Measurements from ENCODE around the gene KRTAP4-7. TPM values are rescaled to one million over a fixed set of nuclear protein-coding genes. Genes with fewer than 3 reads are reported as not detected.
"Not testable (repeated sequence)": the region's sequence is repeated elsewhere in the genome, so short reads cannot be mapped to it uniquely, and the experiment has no call there.

KRTAP4-7 gene
- total and polyA plus RNA-seq, 2 of the 4 experiments (the other 2 are of a cell fraction) = not detected

DNA sequence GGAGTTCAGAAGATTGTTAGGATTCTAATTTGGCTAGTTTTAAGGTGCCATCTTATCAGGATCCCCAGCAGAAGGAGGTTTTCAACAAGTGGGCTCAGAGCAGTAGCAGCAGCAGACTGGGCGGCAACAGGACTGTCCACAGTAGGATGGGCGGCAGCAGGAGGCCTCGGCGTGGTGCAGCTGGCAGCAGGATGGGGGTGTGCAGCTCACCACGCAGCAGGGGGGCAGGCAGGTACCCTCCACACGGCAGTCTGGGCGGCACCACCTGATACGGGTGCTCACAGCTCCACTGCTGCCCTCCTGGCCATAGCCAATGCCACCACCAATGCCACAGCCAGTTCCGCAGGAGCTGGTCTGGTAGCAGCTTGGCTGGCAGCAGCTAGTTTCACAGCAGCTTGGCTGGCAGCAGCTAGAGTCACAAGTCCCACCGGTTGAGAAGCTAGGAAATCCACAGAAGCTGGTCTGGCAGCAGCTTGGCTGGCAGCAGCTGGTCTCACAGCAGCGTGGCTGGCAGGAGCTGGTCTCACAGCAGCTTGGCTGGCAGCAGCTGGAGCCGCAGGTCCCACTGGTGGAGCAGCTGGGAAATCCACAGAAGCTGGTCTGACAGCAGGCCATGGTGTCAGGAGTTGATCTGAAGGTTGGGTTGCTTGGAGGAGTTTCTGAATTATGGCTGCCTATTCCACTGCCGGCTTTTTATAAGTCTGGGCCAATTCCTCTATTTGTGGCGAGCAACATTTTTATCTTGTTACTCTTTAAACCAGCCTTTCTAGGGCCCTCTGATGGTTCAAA is 43.0 kb upstream of the KRTAP4-7 start, which contains the start of gene KRTAP1-1:
TSS of gene KRTAP1-1 (minus strand) at position 668 of the 789 bp plus-strand sequence. CDS start at position 615, 53 bp downstream.
- in situ Hi-C loops (cut with MboI; ENCODE audit: low sequenced_read_pairs); H3K9ac ChIP-seq (ENCODE audit: low read depth, low read length); ATAC-seq (ENCODE audit: low read depth); H3K9me3 ChIP-seq (ENCODE audit: control insufficient read depth, insufficient read depth, low read length); H3K4me2 ChIP-seq (ENCODE audit: low read depth, low read length); BruUV-seq (replicated peaks); intact Hi-C loops (cut with micrococcal nuclease); H3K4me1 ChIP-seq (ENCODE audit: control insufficient read depth, insufficient read depth, low read length); H3K14ac ChIP-seq (replicated peaks; ENCODE audit: low read depth, low read length); H3K27me3 ChIP-seq (ENCODE audit: control insufficient read depth, insufficient read depth, low read length); H3K27ac ChIP-seq (ENCODE audit: insufficient read depth, low read length); CTCF ChIA-PET; H2AK9ac ChIP-seq (replicated peaks; ENCODE audit: low read depth, low read length, poor library complexity); dilution Hi-C loops (cut with HindIII; ENCODE audit: low sequenced_read_pairs, unreplicated experiment); POLR2A ChIA-PET (ENCODE audit: unreplicated experiment); H2BK20ac ChIP-seq (ENCODE audit: low read depth, low read length); H3K23ac ChIP-seq (ENCODE audit: low read depth, low read length); H2BK15ac ChIP-seq (ENCODE audit: low read depth, low read length); H3K9me1 ChIP-seq (ENCODE audit: insufficient read depth, low read length); H3K4me3 ChIP-seq (ENCODE audit: insufficient read depth, low read depth, low read length); H3K36me3 ChIP-seq (ENCODE audit: control insufficient read depth, insufficient read depth, low read length); H3K79me1 ChIP-seq (ENCODE audit: low read depth in 1 of 2, low read length in 2 of 2); H3K56ac ChIP-seq (ENCODE audit: extremely low read depth, insufficient read depth, low read length); H4K20me1 ChIP-seq (ENCODE audit: insufficient read depth, low read length): not testable (repeated sequence)
- Histone ChIP-seq H3K18ac (ENCODE audit: low read depth, low read length) (peak within 1 kb of the TSS; percentile 12; the same call in 1 of the 2 replicates), H2BK5ac (ENCODE audit: low read depth, low read length, poor library complexity, severe bottlenecking) (peak within 1 kb of the TSS; percentile 11), H2AK5ac (ENCODE audit: low read depth, low read length) (peak within 1 kb of the TSS; percentile 39; the same call in 1 of the 2 replicates), H2BK120ac (ENCODE audit: low read depth, low read length) (peak within 1 kb of the TSS; percentile 33; the same call in 1 of the 2 replicates), H4K91ac (ENCODE audit: insufficient read depth, low read depth, low read length) (0 out of 2 replicates have a peak within 1 kb of the TSS, but pooled peaks have one; percentile 12), H2AFZ (replicated peaks; ENCODE audit: low read length, poor library complexity) (peak within 1 kb of the TSS; percentile 60), H4K5ac (ENCODE audit: low read depth, low read length) (peak within 1 kb of the TSS; percentile 38; the same call in 1 of the 2 replicates), H4K8ac (ENCODE audit: low read depth in 2 of 2, low read length in 2 of 2) (peak within 1 kb of the TSS in 1 of 2 experiments; percentile 70; a peak in 2 of 4 replicates), H3K4ac (ENCODE audit: low read depth, low read length) (peak within 1 kb of the TSS; percentile 55)
- TF ChIP-seq, protein P1, sequence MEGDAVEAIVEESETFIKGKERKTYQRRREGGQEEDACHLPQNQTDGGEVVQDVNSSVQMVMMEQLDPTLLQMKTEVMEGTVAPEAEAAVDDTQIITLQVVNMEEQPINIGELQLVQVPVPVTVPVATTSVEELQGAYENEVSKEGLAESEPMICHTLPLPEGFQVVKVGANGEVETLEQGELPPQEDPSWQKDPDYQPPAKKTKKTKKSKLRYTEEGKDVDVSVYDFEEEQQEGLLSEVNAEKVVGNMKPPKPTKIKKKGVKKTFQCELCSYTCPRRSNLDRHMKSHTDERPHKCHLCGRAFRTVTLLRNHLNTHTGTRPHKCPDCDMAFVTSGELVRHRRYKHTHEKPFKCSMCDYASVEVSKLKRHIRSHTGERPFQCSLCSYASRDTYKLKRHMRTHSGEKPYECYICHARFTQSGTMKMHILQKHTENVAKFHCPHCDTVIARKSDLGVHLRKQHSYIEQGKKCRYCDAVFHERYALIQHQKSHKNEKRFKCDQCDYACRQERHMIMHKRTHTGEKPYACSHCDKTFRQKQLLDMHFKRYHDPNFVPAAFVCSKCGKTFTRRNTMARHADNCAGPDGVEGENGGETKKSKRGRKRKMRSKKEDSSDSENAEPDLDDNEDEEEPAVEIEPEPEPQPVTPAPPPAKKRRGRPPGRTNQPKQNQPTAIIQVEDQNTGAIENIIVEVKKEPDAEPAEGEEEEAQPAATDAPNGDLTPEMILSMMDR (conservative IDR thresholded peaks at IDR 0.05; ENCODE audit: low read depth, low read length) = 0 out of 2 replicates have a peak, but pooled peaks have one; percentile 16
- WGBS, 2 experiments (ENCODE audit: extremely low coverage in 2 of 2, insufficient read length in 1 of 2) = 89% methylated on average over 2 of the region's 14 CpGs; no CpG with 5 or more reads in 1 of the 2 experiments
- DNase-seq = peak; percentile 28
